ENCODE measurements around the gene ACVR2A.

The ACVR2A gene

GRCh38 chr2:147927053-147927588, 82.3 kb downstream of the ACVR2A start:
- no peak for DNase-seq

- DNase-seq: no peak
Observed at GRCh38 chr2:147933931-147934330, 89.1 kb downstream of the ACVR2A start.

GRCh38 chr2:147934881-147935620, 90.2 kb downstream of the ACVR2A start:
- no peak for DNase-seq

- DNase-seq: no peak
Observed at GRCh38 chr2:147937744-147938349, 93.0 kb downstream of the ACVR2A start.

GRCh38 chr2:147939313-147939712, 94.5 kb downstream of the ACVR2A start:
- no peak for DNase-seq

- DNase-seq: no peak
Observed at GRCh38 chr2:147945660-147946059, 100.8 kb downstream of the ACVR2A start.

GRCh38 chr2:147952118-147952517, 107.3 kb downstream of the ACVR2A start:
- no peak for DNase-seq

- no peak for DNase-seq
Observed at GRCh38 chr2:147968571-147968970, 123.7 kb downstream of the ACVR2A start.

- no peak for DNase-seq
Observed at GRCh38 chr2:147976102-147976501, 131.3 kb downstream of the ACVR2A start.

GRCh38 chr2:147977679-147978078, 132.8 kb downstream of the ACVR2A start:
- no peak for DNase-seq

All from activated effector memory CD4-positive, alpha-beta T cell treated with anti-CD3 and anti-CD28 coated beads, Interleukin-2, amount 50 U/mL, for 16 hours (primary cell).